Adrenal gland (tissue), 12 donors: ENCODE results near the gene CD80. TPM values are rescaled to one million over a fixed set of nuclear protein-coding genes. Genes with fewer than 3 reads are reported as not detected.

Experiments
- DNase-seq, 7 donors: peaks; one replicate each; pipeline ENCODE4 v3.0.0-alpha.2; 2019 to 2020
- H3K27ac ChIP-seq, 5 donors: fragments of 200-600 bp; sonication (generic) in 4 of 5; 1 replicate in 3 of 5; 2 replicates in 2 of 5; pipeline versions ENCODE4 v1.5.1 to v1.8.0; 2016 to 2020; ENCODE audit warnings: mild to moderate bottlenecking in 1 of 5
- H3K27me3 ChIP-seq: fragments of 200-600 bp; 2 replicates; pipeline ENCODE4 v1.8.0; 2021
- H3K36me3 ChIP-seq, 2 donors: fragments of 200-600 bp; replicated peaks in 1 of 2; 1 replicate in 1 of 2; 2 replicates in 1 of 2; pipeline versions ENCODE4 v1.5.1 to v1.8.0; 2018 to 2022
- H3K4me1 ChIP-seq, 2 donors: fragments of 200-600 bp; replicated peaks in 1 of 2; 1 replicate in 1 of 2; 2 replicates in 1 of 2; pipeline versions ENCODE4 v1.5.1 to v1.8.0; 2018 to 2021
- H3K4me3 ChIP-seq, 4 donors: fragments of 200-600 bp; sonication (generic) in 3 of 4; one replicate each; pipeline ENCODE4 v1.5.1; 2016 to 2018
- H3K9me3 ChIP-seq, 3 donors: fragments of 200-600 bp; sonication (generic) in 1 of 3; replicated peaks in 1 of 3; 1 replicate in 2 of 3; 2 replicates in 1 of 3; pipeline versions ENCODE4 v1.5.1 to v1.8.0; 2016 to 2021
- POLR2A ChIP-seq, 2 donors: fragments of 450-650 bp; IDR thresholded peaks; one replicate each; pipeline ENCODE4 v1.6.1; 2017; ENCODE audit warnings: antibody characterized with exemption in 2 of 2, mild to moderate bottlenecking in 2 of 2, moderate library complexity in 1 of 2
- WGBS, 4 donors: extraction: QIAGEN DNeasy Blood & Tissue Kit in 2 of 4; methylation state at CpG; one replicate each; pipeline versions ENCODE4 v1.1.5 to v1.1.7; 2013 to 2017; 5-methylcytosine and 5-hydroxymethylcytosine counted together
- intact Hi-C, 2 donors: fragments of 100-400 bp; cut with DNase I; formaldehyde crosslinking; loops; one replicate each; pipeline versions ENCODE4 v1.14.1 to v1.15.0; 2022 to 2023
- polyA plus RNA-seq, 3 donors: library from polyadenylated mRNA; stranded (reverse); fragments of 200-250 nt in 2 of 3; fragments of 350-450 nt in 1 of 3; fragmentation: Illumina TruSeq in 1 of 3; extraction: RNeasy Lipid Tissue Mini Kit (QIAGEN cat#74804) in 1 of 3; gene quantifications; one replicate each; pipeline ENCODE4 v1.2.3, GENCODE V29; 2013 to 2014
- total RNA-seq, 9 donors: library from RNA; depleted of rRNA in 4 of 9; stranded (reverse); fragments of >200 nt in 4 of 9; fragments of 120-200 nt in 1 of 9; fragmentation: NEBNext Ultra II Directional in 1 of 9; extraction: Animal tissue kit (Norgen Biotek cat#: 25700) in 1 of 9; gene quantifications; one replicate each; pipeline versions ENCODE4 v1.1.0 to v1.2.4, GENCODE V29; 2013 to 2023
- donor health status: healthy with polysubstance abuse.
- donor health status: Bipolar disorder and iron deficiency.
- donor health status: DM: yes; HTN: yes; CAD: no.
- donor health status: DM: no; HTN: no; CAD: no.
- donor health status: DM: no; HTN: no; CAD: no.
- donor health status: DM: yes; HTN: yes; CAD: no.

CD80 gene
- total and polyA plus RNA-seq, 12 donors: 0.07 to 2.0 (median 0.55) TPM; not detected in 1

DNA sequence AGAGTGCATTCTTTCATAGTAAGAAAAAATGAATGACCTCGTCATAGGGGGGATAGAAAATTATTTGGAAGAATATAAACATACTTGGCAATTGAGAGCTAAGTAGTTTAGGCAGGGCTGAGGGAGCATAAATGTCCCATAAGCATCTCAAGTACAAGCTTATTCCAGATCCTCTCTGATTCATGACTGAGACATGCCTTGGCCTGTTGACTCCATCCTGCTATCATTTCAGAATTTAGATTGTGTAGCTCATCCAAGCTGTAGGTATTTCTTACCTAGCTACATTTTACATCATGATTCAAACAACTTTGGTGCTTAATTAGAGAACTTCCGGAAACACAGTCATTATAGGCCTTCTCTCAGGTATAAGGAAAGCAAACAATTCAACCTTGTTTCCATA is 78.3 kb downstream of the CD80 start:
- Histone ChIP-seq H3K36me3 (peaks cover 0 to 38% of the 10 kb centered on the region in 2 donors), H3K9me3 (no peaks in the 10 kb centered on the region), H3K27me3 (no peaks in the 10 kb centered on the region), H3K27ac (no peak overlapping the region), H3K4me1 (no peaks in the 10 kb centered on the region), H3K4me3 (no peak overlapping the region)
- no peak for TF ChIP-seq POLR2A (IDR thresholded peaks at IDR 0.05)
- WGBS, 4 donors: 90 to 99% (median 94%) methylated on average over 2 of the region's 2 CpGs
- intact Hi-C loops: no loop called here
- no peak for DNase-seq

Other genes starting within 250 kb of the CD80 start
- 10 to 100 TPM; 31.3 to 70.5 (median 37.0) TPM for gene TMEM39A, start 96.0 kb downstream of the CD80 start, total RNA-seq
- 10 to 100 TPM; 10.4 to 40.4 (median 16.2) TPM for gene TMEM39A, start 96.0 kb downstream of the CD80 start, polyA plus RNA-seq
- gene POGLUT1, start 90.7 kb downstream of the CD80 start, total RNA-seq: 10 to 100 TPM; 14.6 to 30.9 (median 18.5) TPM
- gene POGLUT1, start 90.7 kb downstream of the CD80 start, polyA plus RNA-seq: 10 to 100 TPM; 12.7 to 24.8 (median 13.8) TPM
- 100 to 1,000 TPM in 3 of 9 donors, 10 to 100 TPM in 6; 53.9 to 147 (median 97.9) TPM for gene TIMMDC1, start 61.1 kb downstream of the CD80 start, total RNA-seq
- 100 to 1,000 TPM in 1 of 3 donors, 10 to 100 TPM in 2; 69.9 to 141 (median 71.0) TPM for gene TIMMDC1, start 61.1 kb downstream of the CD80 start, polyA plus RNA-seq
- gene ADPRH, start 19.9 kb upstream of the CD80 start, total RNA-seq: 10 to 100 TPM in 8 of 9 donors, 1 to 10 TPM in 1; 3.4 to 15.3 (median 13.5) TPM
- 10 to 100 TPM in 1 of 3 donors, 1 to 10 TPM in 2; 3.5 to 13.5 (median 6.6) TPM for gene ADPRH, start 19.9 kb upstream of the CD80 start, polyA plus RNA-seq
- gene PLA1A, start 38.3 kb upstream of the CD80 start, total RNA-seq: 1 to 10 TPM in 2 of 9 donors, under 1 TPM in 7; 0.17 to 1.4 (median 0.72) TPM
- gene PLA1A, start 38.3 kb upstream of the CD80 start, polyA plus RNA-seq: 1 to 10 TPM in 2 of 3 donors, under 1 TPM in 1; 0.53 to 2.0 (median 1.4) TPM
- 10 to 100 TPM in 1 of 9 donors, 1 to 10 TPM in 8; 1.3 to 10.6 (median 3.2) TPM for gene POPDC2, start 101.0 kb upstream of the CD80 start, total RNA-seq
- 10 to 100 TPM in 1 of 3 donors, 1 to 10 TPM in 2; 1.4 to 17.5 (median 5.8) TPM for gene POPDC2, start 101.0 kb upstream of the CD80 start, polyA plus RNA-seq
- 100 to 1,000 TPM in 3 of 9 donors, 10 to 100 TPM in 6; 38.3 to 144 (median 86.5) TPM for gene COX17, start 117.8 kb upstream of the CD80 start, total RNA-seq
- gene COX17, start 117.8 kb upstream of the CD80 start, polyA plus RNA-seq: 100 to 1,000 TPM; 253 to 555 (median 406) TPM
- gene CFAP91, start 143.4 kb upstream of the CD80 start, total RNA-seq: 10 to 100 TPM in 1 of 9 donors, 1 to 10 TPM in 8; 3.4 to 10.1 (median 7.8) TPM
- gene CFAP91, start 143.4 kb upstream of the CD80 start, polyA plus RNA-seq: 10 to 100 TPM in 2 of 3 donors, 1 to 10 TPM in 1; 8.6 to 12.9 (median 10.4) TPM
- under 1 TPM in 7 of 9 donors, not detected in 2; 0.14 to 0.91 (median 0.55) TPM for gene NR1I2, start 222.5 kb upstream of the CD80 start, total RNA-seq
- under 1 TPM; 0.16 to 0.32 (median 0.27) TPM for gene NR1I2, start 222.5 kb upstream of the CD80 start, polyA plus RNA-seq